Measurements from ENCODE around the gene RAD23B.

The RAD23B gene

GRCh38 chr9:107337676-107338590, 54.9 kb downstream of the RAD23B start:
- no peak for DNase-seq

- DNase-seq = no peak
Measured at GRCh38 chr9:107338911-107339659, 56.0 kb downstream of the RAD23B start.

GRCh38 chr9:107340920-107341632, 58.0 kb downstream of the RAD23B start:
- peak; percentile 71 to 75 for DNase-seq

- no peak for DNase-seq
Measured at GRCh38 chr9:107342476-107343161, 59.5 kb downstream of the RAD23B start.

DNA sequence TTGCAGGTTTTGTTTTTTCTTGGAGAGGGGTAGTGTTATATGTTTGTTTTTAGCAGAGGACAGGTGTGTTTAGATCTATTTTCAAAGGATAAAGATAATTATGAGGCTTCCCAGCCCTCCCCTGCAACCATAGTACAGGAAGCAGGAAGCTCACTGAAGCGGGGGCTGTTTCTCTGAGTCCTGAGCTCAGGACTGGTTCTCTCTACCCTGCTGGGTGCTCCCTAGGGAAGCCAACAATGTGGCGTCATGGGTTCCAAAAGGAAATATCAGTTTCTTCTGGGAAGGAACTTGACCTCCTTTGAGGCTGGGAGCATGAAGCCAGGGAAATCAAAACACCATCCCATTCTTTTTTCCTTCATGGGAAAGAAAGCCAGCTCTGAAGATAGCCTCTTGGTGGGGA, 62.2 kb downstream of the RAD23B start:
- no peak for DNase-seq

GRCh38 chr9:107348836-107349235, 65.8 kb downstream of the RAD23B start:
- DNase-seq = no peak

- no peak for DNase-seq
Measured at GRCh38 chr9:107350443-107350842, 67.4 kb downstream of the RAD23B start.

DNA sequence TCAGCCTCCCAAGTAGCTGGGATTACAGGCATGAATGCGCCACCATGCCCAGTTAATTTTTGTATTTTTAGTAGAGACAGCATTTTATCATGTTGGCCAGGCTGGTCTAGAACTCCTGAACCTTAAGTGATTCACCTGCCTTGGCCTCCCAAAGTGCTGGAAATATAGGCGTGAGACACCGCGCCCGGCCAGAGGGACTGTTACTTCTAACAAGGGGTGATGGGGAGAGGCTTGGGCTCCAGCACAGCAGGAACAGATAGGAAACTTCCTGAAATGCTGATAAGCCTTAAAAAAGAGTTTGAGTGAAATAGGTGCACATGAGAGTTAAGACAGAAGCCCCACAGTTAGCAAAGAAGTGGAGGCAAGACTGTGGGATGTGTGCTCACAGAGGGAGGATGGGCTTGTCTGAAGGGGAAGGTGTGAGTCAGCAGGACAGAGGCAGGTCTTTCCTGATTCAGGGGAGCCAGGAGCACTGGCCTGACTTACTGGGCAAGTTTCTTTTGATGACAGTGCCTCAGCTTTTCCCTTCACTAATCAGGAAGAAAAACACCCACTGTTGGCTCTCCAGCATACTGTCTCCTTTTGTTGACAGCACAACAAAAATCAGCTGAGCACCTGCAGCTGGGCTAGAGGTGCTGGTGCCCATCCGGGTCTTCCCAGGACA, 68.4 kb downstream of the RAD23B start:
- DNase-seq = no peak

DNA sequence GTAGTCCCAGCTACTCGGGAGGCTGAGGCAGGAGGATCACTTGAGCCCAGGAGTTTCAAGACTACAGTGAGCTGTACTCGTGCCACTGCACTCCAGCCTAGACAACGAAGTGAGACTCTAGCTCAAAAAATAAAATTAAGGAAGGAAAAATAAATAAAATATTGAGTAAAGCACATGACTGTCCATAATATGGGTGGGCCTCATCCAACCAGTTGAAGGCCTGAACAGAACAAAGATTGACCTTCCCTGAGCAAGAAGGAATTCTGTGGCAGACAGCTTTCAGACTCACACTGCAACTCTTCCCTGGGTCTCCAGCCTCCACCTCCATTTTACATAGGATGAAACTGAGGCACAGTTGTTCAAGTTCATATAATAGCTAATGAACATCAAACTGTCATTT, 72.3 kb downstream of the RAD23B start:
- DNase-seq = no peak

DNA sequence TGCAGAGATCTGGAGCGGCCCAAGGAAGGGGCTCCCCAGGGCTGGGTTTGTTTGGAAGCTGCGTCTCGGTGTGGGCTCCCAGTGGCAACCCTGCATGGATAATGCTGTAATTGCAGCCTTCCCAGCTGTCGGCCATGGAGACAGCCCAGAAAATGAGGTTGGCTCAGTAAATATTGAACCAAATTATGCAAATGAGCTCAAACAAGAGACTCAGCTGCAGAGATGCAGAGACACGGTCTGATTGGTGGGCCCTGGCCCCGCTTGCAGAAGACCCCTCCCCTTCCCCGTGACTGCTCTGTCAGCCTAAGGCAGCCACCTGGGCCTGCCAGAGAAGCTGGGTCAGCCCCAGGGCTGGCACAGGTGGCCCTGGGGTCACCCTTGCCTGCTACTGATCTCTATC, 75.9 kb downstream of the RAD23B start:
- DNase-seq = no peak

- DNase-seq = no peak
Measured at GRCh38 chr9:107360098-107360497, 77.0 kb downstream of the RAD23B start.

DNA sequence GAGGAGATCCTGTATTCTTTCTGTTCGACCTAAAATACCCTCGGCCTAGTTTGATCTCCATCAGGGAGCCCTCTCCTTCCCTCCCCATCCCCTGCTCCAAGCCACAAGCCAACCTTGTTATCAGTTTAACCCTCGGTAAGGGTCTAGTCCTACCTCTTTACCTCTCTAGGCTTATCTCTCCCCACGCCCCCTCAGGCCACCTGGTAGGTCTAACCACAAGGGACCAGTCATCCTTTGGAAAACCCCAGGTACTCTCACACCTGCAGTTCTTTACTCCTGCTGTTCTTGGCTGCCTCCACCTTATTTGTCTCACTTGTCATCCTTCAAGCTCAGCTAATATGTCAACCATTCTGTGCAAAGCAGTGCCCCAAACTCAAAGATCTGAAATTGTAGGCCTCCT, 78.7 kb downstream of the RAD23B start:
- DNase-seq = no peak

DNA sequence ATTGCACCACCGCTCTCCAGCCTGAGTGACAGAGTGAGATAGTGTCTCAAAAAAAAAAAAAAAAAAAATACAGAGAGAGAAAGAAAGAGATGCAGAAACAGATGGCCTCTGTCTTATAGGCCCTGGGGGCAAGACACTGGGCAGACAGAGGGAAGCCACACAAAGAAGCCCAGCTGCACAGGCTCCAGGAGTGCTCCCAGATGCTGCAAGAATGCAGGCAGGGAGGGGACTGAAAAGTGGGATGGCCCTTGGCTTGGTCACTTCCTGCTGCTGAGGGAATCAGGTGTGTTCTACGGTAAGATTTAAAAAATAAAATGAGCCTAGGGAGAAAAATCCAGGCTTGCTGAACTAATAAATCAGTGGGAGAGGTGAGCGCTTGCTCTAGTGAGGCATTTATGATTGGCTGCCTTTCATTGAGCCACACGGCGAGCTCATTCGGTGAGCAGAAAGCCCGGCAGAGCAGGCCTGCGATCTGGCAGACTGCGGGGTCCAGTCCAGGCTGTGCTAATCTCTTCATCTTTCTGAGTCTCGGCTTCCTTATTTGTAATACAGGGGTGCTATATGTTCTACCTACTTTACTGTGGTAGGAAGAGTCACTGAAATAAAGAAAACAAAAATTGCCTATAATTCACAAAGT, 80.6 kb downstream of the RAD23B start:
- no peak for DNase-seq

DNA sequence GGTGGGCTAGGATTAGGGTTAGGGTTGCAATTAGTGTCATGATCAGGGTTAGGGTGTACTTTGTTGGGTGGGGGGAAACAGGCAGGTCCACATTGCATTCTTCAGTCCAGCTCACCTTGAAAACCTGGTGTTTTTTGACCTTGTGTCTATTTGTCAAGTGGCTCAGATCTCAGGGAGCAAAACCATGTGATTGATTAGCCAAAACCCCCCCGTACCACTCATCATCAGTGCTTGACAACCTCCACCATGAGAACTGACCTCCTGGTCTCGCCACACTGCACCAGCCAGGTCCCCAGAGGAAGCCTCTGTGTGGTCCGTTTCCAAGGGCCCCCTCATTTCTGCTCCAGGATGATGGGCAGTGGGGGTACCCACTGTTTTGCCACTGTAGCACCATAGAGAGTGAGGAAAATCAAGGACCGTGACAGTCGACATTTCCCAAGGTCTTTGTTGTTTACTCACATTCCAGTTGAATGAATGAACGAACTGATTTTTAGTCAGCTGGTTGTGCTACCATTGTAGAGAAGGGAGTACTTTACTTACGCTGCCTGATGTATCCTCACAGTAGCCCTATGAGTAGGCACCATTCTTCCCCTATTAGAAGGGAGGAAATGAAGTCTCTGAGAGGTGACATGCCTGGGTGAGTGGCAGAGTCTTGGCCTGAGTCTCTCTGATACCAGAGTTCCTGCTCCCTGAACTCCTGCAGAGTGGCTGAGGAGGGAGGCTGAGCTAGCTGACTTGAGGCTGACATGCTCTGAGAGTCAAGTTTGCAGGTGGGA, 84.8 kb downstream of the RAD23B start:
- no peak for DNase-seq

GRCh38 chr9:107368696-107369095, 85.6 kb downstream of the RAD23B start:
- DNase-seq = no peak

DNA sequence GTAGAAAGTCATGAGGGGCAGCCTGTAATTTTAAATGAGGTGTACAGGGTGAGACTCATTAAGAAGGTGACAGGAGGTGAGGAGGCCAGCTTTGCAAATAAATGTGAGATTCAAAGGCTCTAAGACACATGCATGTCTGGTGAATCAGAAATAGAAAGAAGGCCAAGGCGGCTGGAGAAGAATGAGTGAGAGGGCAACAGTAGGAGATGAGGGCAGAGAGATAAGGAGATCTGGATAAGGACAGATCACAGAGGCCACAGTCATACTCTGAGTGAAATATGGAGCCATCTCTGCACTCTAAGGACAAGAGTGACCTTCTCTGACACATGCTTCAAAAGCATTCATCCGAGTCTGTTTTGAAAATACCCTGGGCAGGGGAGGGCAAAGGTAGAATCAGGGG, 90.7 kb downstream of the RAD23B start:
- no peak for DNase-seq

- DNase-seq = no peak
Measured at GRCh38 chr9:107375001-107375400, 91.9 kb downstream of the RAD23B start.

GRCh38 chr9:107375651-107376369, 92.7 kb downstream of the RAD23B start:
- no peak for DNase-seq

GRCh38 chr9:107378006-107378405, 94.9 kb downstream of the RAD23B start:
- DNase-seq = no peak
